ENCODE results near the gene RCOR3.
"Not testable (repeated sequence)": the region's sequence is repeated elsewhere in the genome, so short reads cannot be mapped to it uniquely, and the experiment has no call there.

RCOR3 gene

DNA sequence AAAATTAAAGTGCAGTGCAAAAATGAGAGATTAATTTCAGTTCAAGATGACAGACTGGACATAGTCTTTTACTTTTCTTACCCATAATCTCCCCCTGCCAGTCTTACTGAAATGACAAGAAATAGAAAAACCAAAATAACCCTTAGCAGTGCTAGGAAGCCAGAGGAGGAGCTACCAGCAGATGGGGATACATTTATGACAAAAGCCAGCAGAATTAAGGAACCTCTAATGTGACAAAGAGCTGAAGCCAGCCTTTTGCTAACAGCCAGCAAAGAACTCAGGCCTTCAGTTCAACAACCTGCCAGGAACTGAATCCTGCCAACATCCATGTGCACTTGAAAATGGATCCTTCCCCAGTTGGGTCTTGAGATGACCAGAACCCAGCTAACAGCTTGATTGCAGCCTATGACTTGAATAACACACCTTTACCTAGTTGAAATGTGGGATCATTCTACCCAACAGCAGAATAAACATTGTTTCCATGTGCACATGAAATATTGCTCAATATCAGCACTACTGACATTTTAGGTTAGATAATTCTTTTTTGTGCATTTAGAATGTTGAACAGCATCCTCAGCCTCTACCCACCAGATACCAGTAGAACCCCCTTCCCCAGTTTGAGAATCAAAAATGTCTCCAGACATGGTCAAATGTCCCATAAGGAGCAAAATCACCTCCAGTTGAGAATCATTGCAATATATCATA, 59.6 kb downstream of the RCOR3 start:
- CTCF ChIA-PET, result no interaction called here
- POLR2A ChIA-PET, result no interaction called here
- TF ChIP-seq, protein P1, sequence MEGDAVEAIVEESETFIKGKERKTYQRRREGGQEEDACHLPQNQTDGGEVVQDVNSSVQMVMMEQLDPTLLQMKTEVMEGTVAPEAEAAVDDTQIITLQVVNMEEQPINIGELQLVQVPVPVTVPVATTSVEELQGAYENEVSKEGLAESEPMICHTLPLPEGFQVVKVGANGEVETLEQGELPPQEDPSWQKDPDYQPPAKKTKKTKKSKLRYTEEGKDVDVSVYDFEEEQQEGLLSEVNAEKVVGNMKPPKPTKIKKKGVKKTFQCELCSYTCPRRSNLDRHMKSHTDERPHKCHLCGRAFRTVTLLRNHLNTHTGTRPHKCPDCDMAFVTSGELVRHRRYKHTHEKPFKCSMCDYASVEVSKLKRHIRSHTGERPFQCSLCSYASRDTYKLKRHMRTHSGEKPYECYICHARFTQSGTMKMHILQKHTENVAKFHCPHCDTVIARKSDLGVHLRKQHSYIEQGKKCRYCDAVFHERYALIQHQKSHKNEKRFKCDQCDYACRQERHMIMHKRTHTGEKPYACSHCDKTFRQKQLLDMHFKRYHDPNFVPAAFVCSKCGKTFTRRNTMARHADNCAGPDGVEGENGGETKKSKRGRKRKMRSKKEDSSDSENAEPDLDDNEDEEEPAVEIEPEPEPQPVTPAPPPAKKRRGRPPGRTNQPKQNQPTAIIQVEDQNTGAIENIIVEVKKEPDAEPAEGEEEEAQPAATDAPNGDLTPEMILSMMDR (IDR thresholded peaks at IDR 0.05; ENCODE audit: control extremely low read depth, extremely low read depth, low read depth, missing control alignments), result no peak
- no peak for DNase-seq (ENCODE audit: extremely low spot score)

DNA sequence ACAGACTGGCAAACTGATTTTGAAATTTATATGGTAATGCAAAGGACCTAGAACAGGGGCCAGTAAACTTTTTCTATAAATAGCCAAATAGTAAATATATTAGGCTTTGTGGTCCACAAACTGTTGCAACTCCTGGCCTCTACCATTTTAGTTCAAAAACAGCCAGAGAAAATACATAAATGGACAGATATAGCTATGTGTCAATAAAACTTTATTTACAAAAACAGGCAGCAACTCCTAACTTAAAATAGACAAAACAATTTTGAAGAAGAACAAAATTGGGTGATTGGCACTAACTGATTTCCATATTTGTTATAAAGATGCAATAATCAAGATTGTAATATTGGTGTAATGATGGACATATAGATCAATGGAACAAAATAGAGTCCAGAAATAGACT, 60.7 kb downstream of the RCOR3 start:
- DNase-seq (ENCODE audit: extremely low spot score), result no peak
- POLR2A ChIA-PET, result no interaction called here
- TF ChIP-seq, protein P1 (IDR thresholded peaks at IDR 0.05; ENCODE audit: control extremely low read depth, extremely low read depth, low read depth, missing control alignments), result no peak
- CTCF ChIA-PET, result no interaction called here

DNA sequence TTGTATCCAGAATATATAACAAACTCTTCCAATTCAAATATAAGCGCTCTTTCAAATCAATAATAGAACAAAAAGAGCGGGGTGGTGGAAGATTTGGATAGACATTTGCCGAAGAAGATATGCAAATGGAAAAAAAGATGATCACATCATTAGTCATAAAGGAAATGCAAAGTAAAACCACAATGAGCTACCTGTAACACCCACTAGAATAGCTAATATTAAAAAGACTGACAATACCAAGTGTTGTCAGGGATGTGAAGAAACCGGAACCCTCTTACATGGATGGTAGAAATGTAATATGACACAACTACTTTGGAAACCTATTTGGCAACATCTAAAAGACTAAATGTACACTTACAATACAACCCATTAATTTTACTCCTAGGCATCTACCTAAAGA, 61.8 kb downstream of the RCOR3 start:
- DNase-seq (ENCODE audit: extremely low spot score), result no peak
- ChIA-PET CTCF (interaction anchor here (0.8 to 9.6 kb wide), 4 partner anchors 10 to 155 kb away, joined by 3 to 170 read pairs (median 23); no protein-coding TSS in a partner anchor), POLR2A (no interaction called here)

DNA sequence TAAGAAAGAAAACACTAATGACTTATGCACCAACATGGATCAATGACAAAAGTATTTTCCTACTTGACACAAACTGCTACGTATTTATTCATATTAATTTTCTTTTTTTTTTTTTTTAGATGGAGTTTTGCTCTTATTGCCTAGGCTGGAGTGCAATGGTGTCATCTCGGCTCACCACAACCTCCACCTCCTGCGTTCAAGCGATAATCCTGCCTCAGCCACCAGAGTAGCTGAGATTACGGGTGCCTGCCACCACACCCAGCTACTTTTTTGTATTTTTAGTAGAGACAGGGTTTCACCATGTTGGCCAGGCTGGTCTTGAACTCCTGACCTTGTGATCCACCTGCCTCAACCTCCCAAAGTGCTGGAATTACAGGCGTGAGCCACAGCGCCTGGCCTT, 62.5 kb downstream of the RCOR3 start:
- DNase-seq (ENCODE audit: extremely low spot score); POLR2A ChIA-PET: not testable (repeated sequence)
- CTCF ChIA-PET, result interaction anchor here (0.8 to 9.6 kb wide), 6 partner anchors 11 to 183 kb away, joined by 3 to 170 read pairs (median 18); no protein-coding TSS in a partner anchor

More for the DNA sequence above, 61.8 kb downstream of the RCOR3 start:
- TF ChIP-seq, protein P1 (IDR thresholded peaks at IDR 0.05; ENCODE audit: control extremely low read depth, extremely low read depth, low read depth, missing control alignments), result no peak

DNA sequence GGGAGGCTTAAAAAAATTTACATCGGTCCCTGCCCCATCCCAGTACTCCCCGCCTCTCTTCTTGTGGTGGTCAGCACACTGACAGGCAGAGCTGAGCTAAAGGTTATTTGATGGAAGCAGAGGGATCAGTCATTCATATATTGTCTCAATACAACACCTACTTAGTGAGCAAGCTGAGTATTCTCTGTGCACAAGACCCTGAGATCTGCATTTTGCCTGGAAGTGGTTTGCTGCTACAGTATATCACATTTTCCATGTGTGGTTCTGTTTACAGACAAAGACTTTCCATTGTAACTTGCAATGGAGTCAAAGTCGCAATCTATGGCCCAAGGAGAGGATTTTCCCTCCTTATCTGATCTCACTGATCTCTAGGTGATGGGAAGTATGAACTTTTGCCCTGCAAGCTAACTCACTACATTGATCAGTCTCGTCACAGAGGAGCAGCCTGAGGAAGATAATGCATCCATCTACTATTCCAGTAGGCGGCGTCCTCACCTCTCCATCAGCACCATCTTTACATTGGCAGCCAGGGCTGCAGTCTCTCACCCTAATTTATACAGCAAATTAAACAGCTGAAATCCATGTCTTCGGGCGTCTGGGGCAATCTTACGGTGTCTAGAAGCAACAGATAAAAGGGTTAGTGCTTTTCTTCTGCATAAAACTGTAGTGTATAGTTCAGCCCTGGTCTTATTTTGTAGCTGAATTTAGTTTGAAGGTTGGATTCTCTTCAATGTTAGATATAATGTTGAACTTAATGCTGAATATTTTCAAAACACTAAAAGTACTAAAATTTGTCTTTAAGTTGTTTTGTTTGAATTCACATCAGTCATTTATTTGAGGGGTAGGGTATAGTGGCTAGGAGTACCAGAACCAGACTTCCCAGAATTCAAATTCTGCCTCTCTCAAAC, 64.2 kb downstream of the RCOR3 start:
- TF ChIP-seq, protein P1 (IDR thresholded peaks at IDR 0.05; ENCODE audit: control extremely low read depth, extremely low read depth, low read depth, missing control alignments), result peak; percentile 84
- ChIA-PET POLR2A (no interaction called here), CTCF (interaction anchor here (0.6 to 9.6 kb wide), 39 partner anchors 13 to 341 kb away, joined by 3 to 170 read pairs (median 4); no protein-coding TSS in a partner anchor)
- peak; percentile 67 for DNase-seq (ENCODE audit: extremely low spot score)

DNA sequence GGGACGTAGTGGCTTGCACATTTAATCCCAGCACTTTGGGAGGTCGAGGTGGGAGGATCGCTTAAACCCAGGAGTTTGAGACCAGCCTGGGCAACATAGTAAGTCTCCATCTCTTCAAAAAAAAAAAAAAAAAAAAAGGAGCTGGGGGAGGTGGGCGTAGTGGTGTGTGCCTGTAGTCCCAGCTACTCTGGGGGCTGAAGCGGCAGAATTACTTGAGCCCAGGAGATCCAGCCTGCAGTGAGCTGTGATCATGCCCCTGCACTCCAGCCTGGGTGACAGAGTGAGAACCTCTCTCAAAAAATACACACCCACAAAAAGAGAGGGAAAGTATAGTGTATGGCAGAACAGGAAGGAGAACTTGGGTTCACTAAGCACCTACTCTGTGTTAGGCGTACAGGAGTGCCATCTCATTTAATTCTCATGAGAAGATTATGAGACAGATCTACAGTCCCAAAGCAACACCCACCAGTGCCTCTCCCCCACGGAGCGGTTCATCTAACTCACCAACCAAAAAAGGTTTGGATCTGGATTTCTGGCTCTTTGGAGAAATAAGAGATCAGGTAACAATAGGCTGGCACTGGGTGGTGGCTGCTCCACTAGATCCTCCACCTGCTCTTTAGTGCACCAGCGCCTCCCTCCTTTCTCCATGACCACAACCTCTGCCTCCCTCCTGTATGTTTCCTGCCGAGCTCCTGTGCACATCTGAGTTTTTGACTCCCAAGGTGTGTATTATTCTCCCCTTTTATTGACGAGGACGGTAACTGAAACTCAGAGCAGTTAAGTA, 66.0 kb downstream of the RCOR3 start:
- DNase-seq (ENCODE audit: extremely low spot score), result no peak
- ChIA-PET CTCF (interaction anchor here (1.0 to 9.6 kb wide), 7 partner anchors 13 to 329 kb away, joined by 3 to 170 read pairs (median 6); no protein-coding TSS in a partner anchor), POLR2A (no interaction called here)
- TF ChIP-seq, protein P1 (IDR thresholded peaks at IDR 0.05; ENCODE audit: control extremely low read depth, extremely low read depth, low read depth, missing control alignments), result no peak
